Measurements from ENCODE around the gene MRPL10. TPM values are rescaled to one million over a fixed set of nuclear protein-coding genes. Genes with fewer than 3 reads are reported as not detected.

The MRPL10 gene
- total RNA-seq (2022; extraction: Qiagen RNA extraction; ENCODE audit: low read depth) = 87.5 to 115 TPM (median 92.6 TPM) in 5 replicates

GRCh38 chr17:47831003-47831933, at the start of gene MRPL10, which contains the start of gene LRRC46:
Gene MRPL10, minus strand, starts transcription at chr17:47831541. Its CDS starts 30 bp downstream, at chr17:47831511.
Gene LRRC46, plus strand, starts transcription at chr17:47831670. Its CDS starts 320 bp downstream, at chr17:47831990.

GRCh38 chr17:47850692-47851573, 19.6 kb upstream of the MRPL10 start, which contains the start of gene SP6:
Gene SP6, minus strand, starts transcription at chr17:47851163. Its CDS starts 2,734 bp downstream, at chr17:47848429.

GRCh38 chr17:47840742-47841487, 9.6 kb upstream of the MRPL10 start, which contains the start of gene SCRN2:
Gene SCRN2, minus strand, starts transcription at chr17:47841273. Its CDS starts 430 bp downstream, at chr17:47840843.

GRCh38 chr17:47821424-47822391, 9.6 kb downstream of the MRPL10 start, which contains the start of gene OSBPL7:
Gene OSBPL7, minus strand, starts transcription at chr17:47821794. Its CDS starts 1,516 bp downstream, at chr17:47820278.

Other genes with a start within 250 kb of the MRPL10 start
- gene KPNB1, start 181.6 kb downstream of the MRPL10 start, total RNA-seq (2022; extraction: Qiagen RNA extraction; ENCODE audit: low read depth) = 325 to 388 TPM (median 369 TPM) in 5 replicates
- 4.9 to 6.8 TPM (median 6.2 TPM) in 5 replicates for gene TBKBP1, start 137.4 kb downstream of the MRPL10 start, total RNA-seq (2022; extraction: Qiagen RNA extraction; ENCODE audit: low read depth)
- 0.03 to 0.09 TPM (median 0.06 TPM) in 4 of 5 replicates, not detected in the other for gene TBX21, start 98.3 kb downstream of the MRPL10 start, total RNA-seq (2022; extraction: Qiagen RNA extraction; ENCODE audit: low read depth)
- 5.9 to 9.7 TPM (median 9.4 TPM) in 5 replicates for gene OSBPL7, start 9.7 kb downstream of the MRPL10 start, total RNA-seq (2022; extraction: Qiagen RNA extraction; ENCODE audit: low read depth)
- gene LRRC46, start 129 bp upstream of the MRPL10 start, total RNA-seq (2022; extraction: Qiagen RNA extraction; ENCODE audit: low read depth) = 2.8 to 3.6 TPM (median 3.5 TPM) in 5 replicates
- gene SCRN2, start 9.7 kb upstream of the MRPL10 start, total RNA-seq (2022; extraction: Qiagen RNA extraction; ENCODE audit: low read depth) = 34.5 to 37.8 TPM (median 34.8 TPM) in 5 replicates
- gene SP6, start 19.6 kb upstream of the MRPL10 start, total RNA-seq (2022; extraction: Qiagen RNA extraction; ENCODE audit: low read depth) = 2.8 to 3.1 TPM (median 2.8 TPM) in 5 replicates
- gene SP2, start 64.7 kb upstream of the MRPL10 start, total RNA-seq (2022; extraction: Qiagen RNA extraction; ENCODE audit: low read depth) = 17.4 to 21.7 TPM (median 18.0 TPM) in 5 replicates
- 17.6 to 22.8 TPM (median 22.4 TPM) in 5 replicates for gene PNPO, start 110.0 kb upstream of the MRPL10 start, total RNA-seq (2022; extraction: Qiagen RNA extraction; ENCODE audit: low read depth)
- 0.12 to 0.22 TPM (median 0.15 TPM) in 3 of 5 replicates, not detected in the others for gene PRR15L, start 126.3 kb upstream of the MRPL10 start, total RNA-seq (2022; extraction: Qiagen RNA extraction; ENCODE audit: low read depth)
- gene CDK5RAP3, start 139.6 kb upstream of the MRPL10 start, total RNA-seq (2022; extraction: Qiagen RNA extraction; ENCODE audit: low read depth) = 95.8 to 108 TPM (median 106 TPM) in 5 replicates
- gene COPZ2, start 206.3 kb upstream of the MRPL10 start, total RNA-seq (2022; extraction: Qiagen RNA extraction; ENCODE audit: low read depth) = 12.8 to 16.0 TPM (median 14.9 TPM) in 5 replicates
- gene NFE2L1, start 216.8 kb upstream of the MRPL10 start, total RNA-seq (2022; extraction: Qiagen RNA extraction; ENCODE audit: low read depth) = 105 to 121 TPM (median 111 TPM) in 5 replicates